Activated CD8-positive, alpha-beta memory T cell treated with anti-CD3 and anti-CD28 coated beads, Interleukin-2, amount 50 U/mL, for 24 hours (primary cell): ENCODE results near the gene FMNL2.

Source experiments
- DNase-seq: peaks from one replicate; pipeline ENCODE4 v3.0.0-alpha.2; 2020; ENCODE audit errors: extremely low read depth

Gene FMNL2

DNA sequence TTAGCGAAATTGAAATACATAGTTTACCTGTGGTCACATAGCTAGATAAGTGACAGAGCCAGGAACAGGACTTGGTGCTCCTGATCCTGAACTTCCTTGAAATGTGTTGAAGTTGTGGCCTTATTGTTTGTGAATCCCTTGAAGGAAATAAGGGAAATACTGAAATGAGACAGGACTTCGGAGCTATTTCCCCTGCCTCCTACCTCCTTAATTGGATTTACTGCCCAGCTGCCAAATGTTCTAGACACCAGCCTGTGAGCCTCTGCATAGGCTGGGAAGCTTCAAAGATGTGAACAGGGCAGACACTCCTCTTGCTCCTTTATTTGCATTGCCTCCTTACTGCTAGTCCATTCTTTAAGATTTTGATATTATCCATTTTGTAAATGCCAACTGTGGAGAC is 247.1 kb downstream of the FMNL2 start:
- DNase-seq = no peak

DNA sequence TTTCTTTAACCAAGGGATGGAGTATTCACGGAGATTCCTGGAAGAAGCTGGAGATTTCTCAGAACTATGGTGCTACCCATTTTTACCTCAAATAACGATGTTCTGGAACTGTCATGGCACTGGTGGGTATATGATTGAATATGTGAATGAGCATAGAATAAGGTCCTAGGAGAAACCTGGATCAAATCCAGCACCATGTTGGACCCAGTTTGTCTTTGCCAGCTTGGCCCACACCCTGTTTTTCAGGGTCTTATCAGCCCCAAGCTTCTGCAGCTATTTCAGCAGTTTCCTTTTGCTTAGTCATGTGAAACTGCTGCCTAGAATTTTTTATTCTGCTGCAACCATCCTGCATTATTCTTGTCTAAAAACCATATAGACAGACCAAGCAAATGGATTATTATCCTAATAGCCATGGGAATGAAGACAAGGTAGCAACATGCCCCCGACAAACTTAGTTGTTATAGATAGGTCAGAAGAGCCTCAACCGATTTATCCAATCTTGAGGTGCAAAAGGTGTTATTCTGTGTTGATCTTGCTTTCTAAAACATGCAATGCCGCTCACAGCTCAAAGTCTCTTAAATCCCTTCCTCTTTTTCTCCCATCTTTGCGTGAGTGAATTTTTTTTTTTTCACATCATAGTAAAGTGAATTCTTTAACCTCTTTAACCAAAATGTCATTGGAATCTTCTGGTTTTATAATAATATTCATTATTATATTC is 248.7 kb downstream of the FMNL2 start:
- no peak for DNase-seq

DNA sequence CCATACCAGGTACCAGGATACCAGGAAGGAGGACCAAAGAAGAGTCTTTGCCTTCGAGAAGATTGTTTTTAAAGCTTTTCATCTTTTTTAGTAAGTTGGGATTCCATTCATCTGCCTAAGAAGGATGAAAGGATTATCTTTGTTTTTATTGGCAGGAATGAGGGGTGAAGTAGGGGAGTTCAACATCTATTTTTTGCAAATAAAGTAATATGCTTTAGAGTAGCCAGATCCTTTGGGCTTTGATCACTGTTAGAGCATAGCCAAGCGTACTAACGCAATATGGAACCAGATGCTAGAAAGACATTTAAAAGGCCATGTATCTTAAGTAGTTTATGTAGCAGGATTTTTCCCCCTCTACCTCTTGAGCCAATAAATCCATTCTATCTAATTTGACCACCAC is 249.3 kb downstream of the FMNL2 start:
- DNase-seq = no peak

DNA sequence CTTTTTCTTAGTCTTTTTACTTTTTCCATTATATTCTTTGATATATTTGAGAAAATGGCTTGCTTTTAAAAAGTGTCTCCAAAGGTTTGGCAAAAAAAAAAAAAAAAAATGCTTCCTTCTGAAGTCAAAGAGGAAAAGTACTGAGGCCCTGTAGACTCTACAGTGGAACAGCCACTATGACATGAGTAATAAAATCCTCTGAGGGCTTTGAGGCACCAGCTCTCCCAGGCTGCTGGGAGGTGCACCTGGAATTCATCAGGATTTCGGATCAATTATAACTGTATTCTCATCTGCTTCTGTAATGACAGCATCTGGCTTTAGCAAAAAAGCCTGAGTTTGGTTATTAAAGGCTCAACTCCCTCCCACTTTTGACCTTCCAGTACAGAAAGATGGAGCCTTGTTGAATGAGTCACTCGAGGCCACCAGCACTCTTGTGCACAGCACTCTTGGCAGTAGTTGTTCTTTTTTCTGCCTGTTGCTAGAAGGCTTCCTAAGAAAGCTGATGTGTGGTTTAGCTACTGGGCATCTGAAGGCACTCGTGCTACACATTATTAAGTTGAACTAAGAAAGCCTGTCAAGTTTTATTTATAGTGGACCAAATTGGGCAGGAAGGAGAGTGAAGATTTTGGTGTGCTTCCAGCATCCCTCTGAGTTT is 251.0 kb downstream of the FMNL2 start:
- no peak for DNase-seq

DNA sequence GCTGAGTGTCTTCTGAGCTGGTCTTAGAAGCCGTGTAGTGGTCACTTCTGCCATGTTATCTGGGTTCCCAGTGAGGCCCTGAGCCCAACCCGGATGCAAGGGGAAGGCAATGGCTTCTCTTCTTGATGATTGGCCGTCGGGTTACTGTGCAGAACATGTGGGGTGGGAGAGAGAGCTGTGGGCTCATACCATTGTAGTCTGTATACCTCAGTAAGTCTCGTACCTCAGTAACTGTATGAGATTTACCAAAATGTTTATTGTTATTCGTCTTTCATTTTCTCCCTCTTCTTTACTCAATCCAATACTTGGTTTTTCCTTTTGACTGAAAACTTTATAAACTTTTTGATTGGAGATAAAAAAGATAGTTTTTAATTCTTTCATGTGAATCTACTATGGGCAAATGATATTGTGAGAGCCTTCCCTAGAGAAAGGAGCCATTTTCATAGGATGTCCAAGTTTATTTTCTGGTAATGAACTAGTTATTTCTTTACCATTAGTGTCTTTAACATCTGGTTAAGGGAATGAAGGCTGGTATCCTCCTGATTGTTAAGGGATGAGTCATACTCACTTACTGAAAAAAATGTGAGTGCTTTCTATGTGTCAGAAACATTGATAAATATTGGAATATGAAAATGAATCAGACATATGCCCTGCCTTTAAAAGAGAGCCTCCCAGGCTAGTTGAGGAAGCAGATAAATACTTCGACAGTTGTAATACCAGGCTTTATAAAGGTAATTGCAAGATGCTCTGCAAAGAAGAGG is 252.4 kb downstream of the FMNL2 start:
- DNase-seq = no peak

DNA sequence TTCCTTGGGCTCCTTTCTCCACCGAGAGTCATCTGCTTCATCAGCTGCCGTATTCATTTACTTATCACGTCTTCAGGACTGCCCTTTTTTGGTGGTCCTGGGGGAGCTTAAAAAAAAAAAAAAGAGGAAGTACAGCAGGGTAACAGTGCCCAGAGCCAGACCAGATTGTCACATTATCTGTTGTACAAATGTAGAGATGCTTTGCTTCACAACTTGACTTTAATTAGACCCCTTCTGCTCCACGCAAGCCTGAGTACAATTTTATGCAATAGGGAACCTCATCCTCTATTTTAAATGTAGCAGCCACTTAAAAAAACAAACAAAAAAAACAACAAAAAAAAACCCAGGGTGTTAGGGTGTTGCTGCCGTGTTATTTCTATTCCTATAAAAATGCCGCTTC is 254.0 kb downstream of the FMNL2 start:
- no peak for DNase-seq

DNA sequence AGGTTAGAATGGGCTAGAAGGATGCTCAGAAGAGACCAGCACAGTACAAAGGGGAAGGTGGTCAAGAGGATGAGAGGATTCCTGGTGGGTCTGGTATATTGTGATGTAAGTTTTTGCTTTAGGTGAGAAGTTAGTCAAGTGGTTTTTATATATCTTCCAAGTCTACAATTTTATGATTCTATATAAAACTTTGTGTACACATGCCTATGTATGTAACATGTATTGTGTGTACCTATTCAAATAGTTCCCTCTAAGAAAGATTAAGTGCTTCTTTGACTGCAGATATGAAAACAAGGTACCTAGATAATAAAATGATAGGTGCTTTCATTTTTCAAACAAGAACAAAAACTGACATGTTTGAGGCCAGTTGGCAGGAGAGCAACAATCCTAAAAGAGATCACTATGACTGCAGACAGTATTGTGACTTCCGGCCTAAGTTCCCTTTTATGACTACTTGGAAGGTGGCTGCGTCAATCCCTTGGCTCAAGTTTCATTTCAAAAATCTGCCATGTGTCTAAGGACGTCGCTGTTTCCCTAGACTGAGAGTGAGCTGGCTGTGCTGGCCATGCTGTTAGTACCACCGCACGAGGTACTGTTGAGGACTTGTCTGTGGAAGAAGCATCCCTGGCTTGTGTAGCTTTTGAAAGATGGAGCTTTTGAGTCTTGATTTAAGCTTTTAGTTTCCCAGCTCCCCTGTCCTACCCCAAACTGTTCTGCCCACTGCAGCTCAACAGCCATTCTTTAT is 259.2 kb downstream of the FMNL2 start:
- no peak for DNase-seq

DNA sequence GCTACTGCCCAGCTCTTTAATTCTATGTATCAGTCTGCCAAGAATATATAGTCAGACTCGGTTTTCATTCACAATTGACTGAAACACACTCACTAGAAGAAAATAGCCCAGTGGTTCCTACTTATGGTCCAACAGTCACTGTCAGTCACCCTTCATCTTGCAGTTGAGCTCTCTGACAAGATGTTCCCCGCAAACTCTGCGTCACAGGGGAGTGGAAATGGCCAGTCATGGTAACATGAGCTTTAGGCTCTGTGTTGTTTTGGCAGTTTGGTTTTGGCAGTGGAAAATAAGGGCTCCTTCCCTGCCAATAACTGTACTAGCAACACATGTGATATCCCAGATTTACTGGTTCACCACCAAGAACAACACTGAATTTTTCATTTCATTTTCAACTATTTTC is 259.8 kb downstream of the FMNL2 start:
- no peak for DNase-seq

DNA sequence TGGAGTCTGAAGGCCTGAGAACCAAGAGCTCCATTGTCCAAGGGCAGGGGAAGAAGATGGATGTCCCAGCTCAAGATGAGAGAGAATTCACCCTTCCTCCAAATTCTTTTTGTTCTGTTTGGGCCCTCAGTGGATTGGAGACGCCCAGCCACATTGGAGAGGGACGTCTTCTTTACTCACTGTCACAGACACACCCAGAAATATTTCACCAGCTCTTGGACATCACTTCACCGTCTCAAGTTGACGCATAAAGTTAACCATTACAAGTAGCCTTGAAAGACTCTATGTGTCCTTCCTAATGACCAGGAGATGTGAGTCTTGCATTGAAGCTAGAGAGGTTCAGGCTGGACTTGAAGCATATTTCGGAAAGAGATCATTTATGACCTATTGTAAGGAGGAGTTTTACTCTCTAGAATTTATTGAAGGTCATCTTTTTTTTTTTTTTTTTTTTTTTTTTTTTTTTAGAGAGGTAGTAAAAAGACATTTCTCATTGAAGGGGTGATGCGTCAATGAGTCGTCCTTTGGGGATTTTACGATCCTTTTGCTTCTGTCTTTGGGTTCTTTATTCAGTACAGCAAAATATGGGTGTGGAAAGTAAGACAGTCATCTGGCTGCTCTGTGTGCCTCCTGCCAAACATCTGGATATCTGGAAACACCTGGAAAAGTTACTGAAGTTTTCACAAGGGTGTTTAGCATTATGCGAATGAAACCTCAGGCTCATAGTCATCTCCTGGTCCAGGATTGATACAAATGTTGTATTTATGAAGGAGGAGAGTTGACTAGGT is 264.2 kb downstream of the FMNL2 start:
- no peak for DNase-seq

DNA sequence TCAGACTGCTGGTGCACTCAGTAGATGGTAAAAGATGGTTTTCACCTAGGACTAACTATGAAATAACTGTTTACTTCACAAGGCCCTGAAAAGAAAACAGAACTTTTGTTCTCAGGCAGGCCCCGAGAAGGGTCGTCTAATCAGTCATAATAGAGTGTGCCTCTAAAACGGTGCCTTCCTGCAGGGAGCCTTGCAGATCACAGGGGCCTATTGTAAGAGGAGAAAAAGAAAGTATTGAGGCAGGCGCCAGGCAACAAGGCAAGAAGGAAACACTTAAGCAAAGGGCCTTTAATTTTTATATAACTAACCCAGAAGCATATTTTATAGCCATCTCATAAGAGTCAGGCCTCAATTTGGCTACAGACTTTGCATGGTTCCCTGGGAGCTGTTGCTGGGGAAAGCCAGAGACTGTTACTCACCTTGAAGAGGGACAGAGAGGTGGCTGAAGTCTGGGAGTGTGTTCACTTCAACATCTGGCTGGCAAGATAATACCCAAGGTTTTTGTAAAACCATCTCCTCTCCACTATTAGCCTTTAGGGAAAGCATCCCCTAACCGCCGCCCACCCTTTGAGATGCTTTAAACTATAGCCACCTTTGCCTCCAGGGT is 265.2 kb downstream of the FMNL2 start:
- DNase-seq = no peak

DNA sequence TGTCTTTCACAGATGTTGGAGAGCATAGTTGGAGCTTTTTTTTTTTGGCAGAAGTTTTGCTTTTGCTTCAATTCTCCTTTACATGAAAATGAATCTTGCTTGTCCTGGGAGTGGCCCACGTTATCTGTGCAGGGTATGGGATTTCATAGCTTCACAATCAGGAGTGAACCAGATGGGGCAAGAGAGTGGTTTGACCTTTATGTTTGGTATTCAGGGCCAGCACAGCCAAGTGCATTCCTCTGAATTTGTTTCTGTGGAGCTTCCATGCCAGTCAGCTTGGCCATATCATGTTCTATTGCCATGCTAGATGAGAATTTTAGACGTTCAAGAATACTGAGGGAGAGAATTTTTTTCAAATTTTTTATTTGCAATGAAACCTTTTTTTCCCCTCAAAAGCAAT is 265.7 kb downstream of the FMNL2 start:
- no peak for DNase-seq

DNA sequence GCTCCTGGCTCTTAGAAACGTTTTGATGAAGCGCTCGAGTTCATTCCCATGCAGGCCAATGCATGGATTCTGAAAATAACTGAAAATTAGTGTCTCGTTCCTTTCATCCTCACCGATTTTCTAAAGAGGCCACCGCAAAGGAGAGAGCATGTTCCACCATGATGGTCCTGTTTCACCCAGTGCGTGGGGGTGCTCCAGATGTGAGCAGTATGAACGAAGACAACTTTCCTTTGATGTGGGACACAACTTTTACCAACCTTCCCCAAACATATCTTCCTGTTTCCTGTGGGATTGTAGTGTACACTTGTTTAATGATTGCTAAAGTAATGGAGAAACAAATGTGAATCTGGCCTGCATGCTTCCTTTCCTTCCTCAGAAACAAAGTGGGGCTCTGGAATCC is 267.8 kb downstream of the FMNL2 start:
- DNase-seq = no peak

DNA sequence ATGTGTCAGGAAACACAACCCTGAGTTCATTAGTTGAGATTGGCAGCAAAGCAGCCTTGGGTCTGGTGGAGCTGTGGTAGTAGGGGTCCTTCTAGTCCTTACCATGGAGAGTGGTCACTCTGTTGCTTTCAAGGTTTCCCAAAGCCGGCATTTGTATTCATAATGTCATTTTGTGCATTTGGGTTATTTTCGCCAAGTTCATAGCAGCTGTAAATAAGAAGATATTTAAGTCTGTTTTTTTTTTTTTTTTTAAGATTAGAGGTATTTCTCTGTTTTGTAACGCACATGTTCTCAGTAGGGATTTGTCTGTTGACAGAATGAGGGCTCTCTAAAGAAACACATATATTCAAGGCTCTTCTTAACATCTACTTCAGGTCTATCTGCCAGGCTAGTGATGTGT is 268.2 kb downstream of the FMNL2 start:
- DNase-seq = no peak

DNA sequence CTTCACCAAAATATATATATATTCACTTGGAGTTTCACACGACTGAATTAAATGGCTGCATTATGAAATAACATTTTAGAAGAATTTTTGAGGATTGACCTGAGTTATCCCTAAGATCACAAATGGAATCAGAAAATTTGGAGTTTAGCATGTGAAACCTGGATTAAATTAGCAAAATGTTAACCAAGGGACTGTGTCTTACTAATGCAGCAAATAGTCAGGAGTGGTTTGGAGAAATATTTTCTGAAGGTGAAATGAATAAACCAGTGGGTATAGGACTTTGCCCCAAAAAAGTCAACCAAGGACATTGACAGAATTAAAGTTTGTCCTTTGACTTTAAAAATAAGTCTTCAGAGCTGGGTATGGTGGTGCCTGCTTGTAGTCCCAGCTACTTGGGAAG is 271.1 kb downstream of the FMNL2 start:
- no peak for DNase-seq

DNA sequence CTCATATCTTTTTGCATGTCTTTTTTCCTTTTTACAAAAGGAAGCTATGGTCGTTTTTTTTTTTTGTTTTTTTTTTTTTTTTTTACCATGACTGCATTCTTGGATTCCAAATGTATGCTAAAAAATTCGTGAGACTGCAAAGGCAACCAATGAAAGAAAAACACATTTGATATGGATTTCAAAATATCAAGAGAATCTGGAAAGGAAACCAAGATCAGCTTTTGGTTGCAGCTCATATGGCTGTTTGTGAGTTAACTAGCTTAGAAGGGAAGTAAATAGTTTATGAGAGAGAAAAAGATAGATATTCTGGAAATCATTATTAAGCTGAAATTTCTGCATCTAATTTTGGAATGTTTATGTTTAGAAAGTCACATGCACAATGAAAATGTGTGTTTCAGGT is 272.0 kb downstream of the FMNL2 start:
- no peak for DNase-seq

DNA sequence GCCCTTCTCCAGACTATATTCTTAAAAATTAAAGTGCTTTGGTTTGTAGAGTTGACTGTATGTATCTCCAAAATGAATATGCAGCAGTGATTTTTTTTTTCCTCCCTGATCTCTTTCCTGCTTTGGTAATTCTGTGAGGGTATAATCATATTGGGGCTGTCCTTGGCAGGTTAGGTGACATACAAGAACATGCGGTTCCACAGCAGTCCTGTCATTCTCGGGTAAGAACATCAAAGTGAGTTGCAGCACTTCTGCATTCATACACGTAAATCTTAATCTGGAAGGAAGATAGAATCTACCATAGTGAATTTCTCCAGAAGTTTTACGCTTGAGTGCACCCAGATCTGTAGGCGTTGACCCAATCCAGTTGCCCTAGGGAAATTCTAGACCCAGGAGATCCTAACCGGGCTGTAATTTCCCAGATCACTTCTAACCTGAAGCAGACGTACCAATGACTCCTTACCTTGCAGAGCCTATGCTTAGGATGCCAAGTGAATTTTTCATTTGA is 272.9 kb downstream of the FMNL2 start:
- no peak for DNase-seq

DNA sequence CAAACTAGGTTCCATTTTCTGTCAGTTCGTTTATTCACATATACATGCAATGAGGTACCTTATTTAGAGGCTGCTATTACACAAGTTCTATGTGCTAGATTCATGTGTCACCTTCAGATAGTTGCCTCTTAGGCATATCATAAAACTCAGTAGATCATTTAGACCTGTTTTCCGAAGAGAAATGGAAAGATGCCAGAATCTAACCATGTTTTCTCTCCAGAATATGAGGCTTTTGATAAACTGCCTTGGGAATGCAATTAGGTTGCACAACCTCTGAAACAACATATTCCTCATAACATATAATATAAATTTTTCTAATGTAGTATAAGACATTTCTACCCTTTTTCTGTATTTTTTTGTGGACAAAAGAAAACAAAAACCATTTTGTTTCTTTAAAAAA is 274.2 kb downstream of the FMNL2 start:
- DNase-seq = no peak

DNA sequence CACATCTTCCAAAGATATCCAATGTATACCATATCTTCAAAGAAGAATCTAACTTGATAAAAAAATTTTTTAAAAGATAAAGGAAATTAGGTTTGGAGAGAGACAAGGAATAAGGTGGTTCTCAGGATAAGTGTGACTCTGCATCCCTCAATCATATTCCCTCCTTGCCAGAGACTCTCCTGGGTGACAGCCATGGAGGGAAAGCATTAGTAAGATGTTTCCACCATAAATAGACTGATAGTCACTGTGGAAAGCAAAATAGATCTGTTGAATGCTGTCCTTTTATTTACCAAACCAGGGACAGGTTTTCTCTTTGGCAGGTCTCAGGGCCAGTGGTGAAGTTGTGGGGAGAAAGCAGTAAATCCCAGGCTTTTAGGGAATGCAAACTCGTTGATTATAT is 274.7 kb downstream of the FMNL2 start:
- DNase-seq = no peak

DNA sequence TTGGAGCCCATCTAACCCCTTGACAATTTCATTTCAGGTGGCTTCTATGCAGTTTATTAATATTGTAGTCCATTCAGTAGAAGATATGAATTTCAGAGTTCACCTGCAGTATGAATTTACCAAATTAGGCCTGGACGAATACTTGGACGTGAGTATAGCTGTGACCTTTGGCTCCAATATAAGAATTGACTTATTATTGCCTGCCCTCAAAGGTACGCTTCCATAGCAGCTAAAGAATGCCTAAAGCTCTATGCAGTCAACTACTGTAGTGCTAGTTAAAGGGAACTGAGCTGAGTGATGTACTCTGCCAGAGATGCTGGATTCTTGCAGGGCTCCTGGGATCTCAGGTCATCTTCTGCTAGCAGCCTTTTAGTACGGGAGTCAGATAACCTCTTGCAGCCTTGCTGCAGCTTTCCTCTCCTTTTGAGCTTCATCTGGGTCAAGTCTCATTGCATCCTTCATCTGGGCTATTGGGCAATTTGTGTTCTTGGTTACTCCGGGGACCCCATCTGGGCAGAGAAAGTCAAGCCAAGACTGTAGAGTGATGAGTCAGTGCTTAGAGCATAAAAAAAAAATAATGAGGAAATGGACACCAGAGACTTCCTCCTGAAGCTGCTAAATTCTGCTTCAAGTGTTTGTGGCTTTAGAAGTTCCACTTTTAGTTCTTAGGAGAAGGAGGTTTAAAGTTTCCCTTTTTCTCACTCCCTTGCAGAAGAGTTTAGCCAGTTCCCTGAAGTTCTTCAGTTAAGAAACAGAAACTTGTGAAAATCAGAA is 276.7 kb downstream of the FMNL2 start:
- no peak for DNase-seq

DNA sequence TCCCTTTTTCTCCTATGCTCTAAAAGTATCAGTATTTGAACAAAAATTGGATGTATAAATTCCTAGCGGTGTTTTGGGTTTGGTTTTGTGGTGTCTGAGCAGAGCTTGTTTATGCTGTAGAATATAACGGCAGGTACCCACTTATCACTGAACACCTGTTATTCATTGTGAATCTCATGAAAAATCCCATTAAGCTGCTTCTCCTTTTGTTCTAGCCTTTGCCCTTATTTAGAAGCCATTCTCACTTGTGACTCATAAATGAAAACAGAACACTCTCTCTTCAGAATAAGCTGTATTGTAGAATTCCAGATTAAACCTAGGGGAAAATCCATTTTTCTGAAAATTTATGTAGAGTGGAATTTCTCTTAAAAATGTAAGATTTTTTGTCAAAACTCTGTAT is 278.3 kb downstream of the FMNL2 start:
- DNase-seq = no peak
